ENCODE measurements around the gene DPF3.

Gene DPF3

DNA sequence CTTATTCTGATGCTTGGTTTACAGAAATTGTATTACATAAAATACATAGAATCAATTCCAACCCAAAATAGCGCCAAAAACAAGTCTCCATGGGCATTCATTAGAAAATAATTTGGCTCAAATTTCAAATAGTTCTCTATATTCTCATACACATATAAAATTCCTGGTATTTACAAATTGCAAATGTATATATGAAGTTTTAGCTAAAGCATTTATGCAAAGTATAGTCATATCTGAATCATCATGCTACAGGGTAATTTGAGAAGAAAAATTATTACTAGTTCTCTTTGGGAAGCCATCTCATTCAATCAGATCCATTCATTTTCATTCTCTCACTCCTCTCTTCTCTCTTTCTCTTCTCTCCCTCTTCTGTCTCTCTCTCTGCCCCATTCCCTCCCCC lies 257.8 kb downstream of the DPF3 start:
- no peak for DNase-seq

GRCh38 chr14:72634691-72635616 lies 258.9 kb downstream of the DPF3 start:
- DNase-seq = no peak

DNA sequence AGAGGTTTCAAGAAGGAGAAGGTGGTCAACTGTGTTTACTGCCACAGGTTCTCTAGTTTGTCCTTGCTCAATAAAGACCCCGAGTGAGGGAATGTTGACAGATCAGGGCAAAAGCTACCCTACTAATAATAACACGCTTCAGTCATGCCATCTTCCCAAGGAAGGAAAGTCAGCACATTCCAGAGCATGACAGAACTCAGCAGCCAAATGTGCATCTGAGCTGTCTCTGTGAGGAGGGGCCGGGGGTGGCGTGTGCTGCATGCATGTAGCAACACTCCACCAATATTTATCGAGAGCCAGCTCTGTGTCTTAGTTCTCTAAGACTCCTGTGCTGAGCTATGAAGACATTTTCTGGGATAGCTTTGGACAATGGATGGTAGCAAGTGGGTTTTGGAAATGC lies 260.4 kb downstream of the DPF3 start:
- no peak for DNase-seq

DNA sequence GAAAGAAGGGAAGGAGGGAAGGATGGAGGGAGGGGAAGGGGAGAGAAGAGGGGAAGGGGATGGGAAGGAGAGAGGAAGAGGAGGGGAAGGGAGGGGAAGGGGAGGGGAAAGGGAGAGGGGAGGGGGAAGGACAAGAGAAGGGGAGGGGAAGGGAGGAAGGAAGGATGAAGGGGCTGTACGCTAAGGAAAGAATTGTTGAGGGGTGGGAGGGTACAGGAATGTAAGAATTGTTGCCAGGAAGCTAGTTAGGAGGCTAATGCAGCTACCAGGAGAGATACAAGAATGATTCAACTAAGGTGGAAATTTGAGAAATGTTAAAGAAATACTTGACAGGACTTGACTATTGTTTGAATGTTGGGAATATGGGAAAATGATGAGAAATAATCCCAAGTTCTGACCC lies 261.2 kb downstream of the DPF3 start:
- DNase-seq = no peak

DNA sequence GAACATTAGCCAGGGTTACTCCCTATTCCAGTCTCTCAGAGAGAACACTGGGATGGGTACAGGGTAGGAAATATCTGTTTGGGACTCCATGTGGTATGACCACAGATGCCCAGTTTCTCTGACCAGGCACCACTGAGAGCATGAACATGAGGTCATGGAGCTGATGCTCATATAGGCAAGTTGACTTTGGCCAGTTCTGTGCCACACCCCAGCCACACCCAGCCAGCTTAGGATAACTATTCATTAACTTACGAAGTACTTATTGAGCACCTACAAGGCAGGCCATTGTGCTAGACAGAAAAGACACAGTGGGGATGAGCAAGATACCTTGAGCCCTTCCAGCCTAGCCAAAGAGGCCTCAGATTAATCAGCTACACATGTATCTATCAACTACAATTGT lies 262.5 kb downstream of the DPF3 start:
- no peak for DNase-seq

- no peak for DNase-seq
Observed at GRCh38 chr14:72630374-72630773, 263.5 kb downstream of the DPF3 start.

DNA sequence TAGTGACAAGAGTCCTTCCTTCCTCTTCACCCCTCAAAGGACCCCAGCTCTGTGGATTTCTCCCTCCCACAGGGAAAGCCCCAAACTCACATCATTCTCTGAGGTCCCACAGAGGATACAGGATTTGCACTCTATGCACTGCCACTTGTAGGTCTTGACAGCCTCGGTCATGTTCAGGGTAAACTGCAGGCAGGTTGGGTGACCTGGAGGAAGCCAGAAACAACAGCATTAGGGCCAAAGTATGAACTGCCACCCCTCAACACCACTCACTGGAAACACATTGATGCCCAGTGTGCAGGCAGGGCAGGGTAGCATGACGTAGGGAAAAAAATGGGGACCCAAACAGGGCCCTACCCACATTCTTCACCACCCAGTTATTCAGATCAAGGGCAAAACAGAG lies 264.4 kb downstream of the DPF3 start:
- no peak for DNase-seq

- DNase-seq = no peak
Observed at GRCh38 chr14:72625689-72626088, 268.2 kb downstream of the DPF3 start.

- DNase-seq = no peak
Observed at GRCh38 chr14:72621387-72622065, 272.4 kb downstream of the DPF3 start.

DNA sequence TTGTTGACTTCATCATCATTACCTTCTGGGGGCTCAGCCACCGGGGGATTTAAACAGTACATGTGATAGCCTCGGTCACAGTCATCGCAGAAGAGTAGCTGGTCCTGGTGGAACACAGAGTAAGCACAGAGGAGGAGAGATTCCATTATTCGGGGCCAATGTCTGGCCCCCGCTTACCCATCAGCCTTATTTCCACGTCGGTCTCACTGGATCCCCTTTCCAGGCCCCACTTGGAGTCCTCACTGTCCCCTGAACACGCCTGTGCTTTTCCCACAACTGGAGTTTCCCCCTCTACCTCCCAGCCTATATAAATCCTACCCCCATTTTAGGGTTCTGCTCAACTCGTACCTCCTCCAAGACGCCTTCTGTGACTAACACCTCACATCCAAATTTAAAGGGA lies 274.0 kb downstream of the DPF3 start:
- DNase-seq = no peak

GRCh38 chr14:72619111-72619571 lies 274.8 kb downstream of the DPF3 start:
- no peak for DNase-seq

GRCh38 chr14:72618424-72618823 lies 275.5 kb downstream of the DPF3 start:
- DNase-seq = no peak

GRCh38 chr14:72617391-72618031 lies 276.4 kb downstream of the DPF3 start:
- no peak for DNase-seq

DNA sequence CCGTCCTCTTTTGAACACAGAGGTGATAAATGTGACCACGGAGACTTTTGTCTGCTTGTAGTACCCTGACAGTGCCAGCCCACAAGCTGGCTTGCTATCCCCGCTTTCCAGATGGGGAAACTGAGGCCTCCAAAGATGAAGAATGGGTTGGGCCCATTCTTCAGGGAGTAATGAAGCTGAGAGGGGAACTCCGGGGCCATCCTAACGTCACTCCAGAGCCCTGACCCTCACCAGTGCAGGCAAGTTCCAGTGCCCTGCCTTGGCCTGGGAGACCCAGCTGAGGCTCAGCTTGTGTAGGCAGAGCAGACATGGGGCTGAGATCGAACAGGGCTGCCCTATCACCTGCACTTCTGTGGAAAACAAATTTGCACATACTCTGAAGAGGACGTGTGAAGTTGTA lies 277.1 kb downstream of the DPF3 start:
- no peak for DNase-seq

- DNase-seq = no peak
Observed at GRCh38 chr14:72616294-72616693, 277.6 kb downstream of the DPF3 start.

DNA sequence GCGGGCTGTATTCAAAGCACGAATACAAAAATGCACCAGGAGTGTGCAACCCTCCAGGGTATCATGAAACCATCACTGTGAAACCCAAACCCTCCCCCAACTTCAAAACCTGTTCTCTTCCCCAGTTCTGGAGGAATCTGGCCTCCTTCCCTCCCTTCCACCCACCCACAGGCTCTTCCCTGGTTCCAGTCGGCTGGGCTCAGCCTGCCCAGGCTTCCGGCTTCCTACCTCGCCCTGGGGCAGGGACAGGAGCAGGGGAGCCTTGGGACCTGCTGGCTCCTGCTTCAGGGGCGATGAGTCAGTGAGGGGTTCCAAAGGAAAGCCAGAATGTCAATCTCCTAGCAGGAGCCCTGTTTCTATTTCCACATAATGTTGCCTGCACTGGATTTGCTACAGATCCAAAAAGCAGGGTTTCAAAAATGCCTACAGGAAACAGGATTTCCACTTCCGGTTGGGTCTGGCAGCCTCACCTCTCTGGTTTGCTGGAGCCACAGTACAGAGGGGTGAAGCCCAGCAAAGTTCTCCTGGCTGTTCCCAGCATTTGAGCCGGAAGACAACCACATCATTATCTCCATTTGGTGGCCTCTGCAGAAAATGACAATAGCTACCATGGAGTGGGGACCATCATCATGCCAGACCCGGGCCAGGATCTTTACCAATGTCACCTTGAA lies 278.3 kb downstream of the DPF3 start:
- no peak for DNase-seq

- no peak for DNase-seq
Observed at GRCh38 chr14:72614891-72615415, 278.9 kb downstream of the DPF3 start.

DNA sequence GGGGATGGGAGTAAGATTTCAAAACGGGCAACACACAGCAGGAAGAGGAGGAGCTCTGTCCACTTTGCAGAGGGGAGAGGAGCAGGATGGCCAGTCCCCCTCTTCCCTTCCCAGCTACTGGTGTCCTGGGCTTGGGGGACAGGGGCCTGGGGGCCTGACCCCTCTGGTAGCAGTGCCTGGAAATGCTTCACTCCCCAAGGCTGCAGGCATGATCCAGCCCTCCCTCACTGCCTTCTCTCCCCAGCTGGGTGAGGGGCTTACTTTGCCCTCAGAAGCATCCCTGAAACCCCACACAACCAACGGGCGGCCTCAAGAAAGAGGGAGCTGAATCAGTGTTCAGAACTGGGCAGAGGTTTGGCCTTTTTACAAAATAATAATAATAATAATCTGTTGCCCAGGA lies 279.5 kb downstream of the DPF3 start:
- no peak for DNase-seq

GRCh38 chr14:72613975-72614319 lies 280.0 kb downstream of the DPF3 start:
- no peak for DNase-seq

DNA sequence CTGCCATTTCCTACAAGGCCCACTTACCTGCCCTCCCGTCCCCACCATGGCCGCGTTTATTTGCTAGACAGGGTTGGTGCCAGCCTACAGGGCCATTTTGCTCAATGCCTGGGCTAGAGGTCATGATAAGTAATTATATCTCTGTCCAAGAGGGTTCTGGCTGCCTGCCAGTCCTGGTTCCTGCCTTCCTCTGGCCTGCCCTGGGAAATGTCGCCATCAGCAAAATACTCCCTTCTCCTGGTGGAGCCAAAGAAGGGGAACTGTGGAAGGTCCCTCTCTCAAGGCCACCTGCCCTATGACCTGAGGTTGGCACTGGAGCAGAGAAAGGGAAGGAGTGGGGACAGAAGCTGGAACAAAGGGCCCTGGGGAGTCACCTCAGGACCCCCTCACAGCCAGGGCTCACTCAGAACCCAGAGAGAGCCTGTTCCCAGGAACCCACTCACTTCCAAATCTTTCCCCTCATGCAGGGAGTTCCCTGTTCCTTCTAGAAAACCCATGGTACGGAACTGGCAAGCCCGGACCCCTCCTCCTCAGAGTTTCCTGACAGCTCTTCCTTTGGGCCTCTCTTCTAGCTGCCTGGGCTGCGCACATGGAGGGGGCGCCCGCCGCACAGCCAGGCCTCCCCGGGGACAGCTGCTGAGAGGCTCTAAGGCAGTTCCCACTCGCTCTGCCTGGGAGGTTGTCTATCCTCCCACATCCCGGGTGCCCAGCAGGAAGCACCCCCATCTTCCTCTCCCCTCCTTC lies 280.5 kb downstream of the DPF3 start:
- no peak for DNase-seq

DNA sequence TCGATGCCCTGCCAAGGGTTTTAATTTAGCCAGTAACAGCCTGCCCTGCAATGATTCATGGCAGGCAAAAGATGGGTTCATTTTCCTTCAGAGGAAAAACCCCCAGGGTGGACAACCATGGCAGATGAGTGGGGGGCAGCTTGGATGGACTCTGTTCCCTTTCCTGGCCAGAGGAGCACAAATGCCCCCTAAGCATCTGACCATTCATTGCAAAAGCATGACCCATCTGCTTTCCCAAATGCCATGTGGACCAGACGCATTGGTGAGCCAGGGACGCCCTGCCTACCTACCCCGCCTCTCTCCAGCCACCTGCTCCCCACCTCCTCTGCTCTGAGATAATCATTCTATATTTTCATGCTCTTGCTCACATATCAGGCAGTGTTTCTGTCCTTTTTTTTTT lies 281.9 kb downstream of the DPF3 start:
- no peak for DNase-seq

DNA sequence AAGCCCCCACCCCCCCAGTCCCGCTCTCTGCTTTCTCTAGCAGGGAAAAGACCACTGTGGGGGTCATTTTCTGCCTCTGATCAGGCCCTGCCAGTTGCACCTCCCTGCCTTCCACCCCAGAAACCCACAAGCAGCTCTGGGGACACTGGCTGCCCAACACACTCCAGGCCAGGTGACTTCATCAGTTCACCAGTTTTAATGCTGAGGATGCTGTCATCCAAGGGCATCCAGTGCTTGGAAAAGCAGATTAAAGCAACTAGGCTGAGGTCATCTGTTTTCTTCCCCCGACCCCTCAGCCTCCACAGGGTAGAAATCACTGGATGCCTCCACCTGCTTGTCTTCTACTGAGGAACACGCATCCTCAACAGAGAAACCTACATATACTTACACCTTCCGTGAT lies 282.4 kb downstream of the DPF3 start:
- no peak for DNase-seq
